Activated gamma-delta T cell (primary cell): ENCODE results near the gene PTK7.
"Not testable (repeated sequence)": the region's sequence is repeated elsewhere in the genome, so short reads cannot be mapped to it uniquely, and the experiment has no call there.

ENCODE experiments used
- DNase-seq: peaks from one replicate; lab custom pipeline; 2025; lab: John Stamatoyannopoulos, UW
- total RNA-seq, 2 donors: gene quantifications; one replicate each; lab custom pipeline; 2026; lab: John Stamatoyannopoulos, UW

Gene PTK7
- 5.9 to 14.0 reads per million in 2 donors for total RNA-seq

DNA sequence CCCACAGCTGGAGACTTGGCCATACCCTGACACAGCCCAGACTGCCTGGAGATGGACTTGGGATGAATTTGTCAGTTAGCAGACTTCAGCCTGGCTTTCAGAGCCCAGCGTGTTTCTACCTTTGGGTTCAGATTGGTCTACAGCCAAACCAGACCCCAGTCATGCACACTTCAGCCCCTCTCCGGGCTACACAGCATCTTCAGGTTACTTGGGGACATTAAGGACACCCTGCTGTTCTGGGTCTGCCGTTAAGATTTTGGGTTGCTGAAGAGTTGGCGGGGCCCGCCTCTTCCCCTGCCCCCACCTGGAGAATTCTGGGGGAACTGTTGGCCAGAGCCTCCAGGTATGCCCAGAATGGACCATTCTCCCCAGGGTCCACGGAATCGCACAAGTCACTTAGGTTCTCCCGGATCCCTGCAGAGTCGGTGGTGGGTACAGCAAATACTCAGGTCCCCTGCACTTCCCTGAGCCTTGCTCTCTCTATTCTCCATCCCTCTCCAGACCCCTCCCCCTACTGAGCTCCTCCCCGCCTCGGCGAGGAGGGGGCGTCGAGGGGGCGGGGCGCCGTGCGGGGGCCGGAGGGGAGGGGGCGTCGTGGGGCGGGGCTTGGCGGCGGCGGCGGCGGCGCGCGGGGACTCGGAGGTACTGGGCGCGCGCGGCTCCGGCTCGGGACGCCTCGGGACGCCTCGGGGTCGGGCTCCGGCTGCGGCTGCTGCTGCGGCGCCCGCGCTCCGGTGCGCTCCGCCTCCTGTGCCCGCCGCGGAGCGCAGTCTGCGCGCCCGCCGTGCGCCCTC lies at the start of gene PTK7:
Gene PTK7, plus strand, starts transcription at position 645 of the 794 bp plus-strand sequence. CDS start 175 bp downstream, outside the sequence.
- DNase-seq: no peak

DNA sequence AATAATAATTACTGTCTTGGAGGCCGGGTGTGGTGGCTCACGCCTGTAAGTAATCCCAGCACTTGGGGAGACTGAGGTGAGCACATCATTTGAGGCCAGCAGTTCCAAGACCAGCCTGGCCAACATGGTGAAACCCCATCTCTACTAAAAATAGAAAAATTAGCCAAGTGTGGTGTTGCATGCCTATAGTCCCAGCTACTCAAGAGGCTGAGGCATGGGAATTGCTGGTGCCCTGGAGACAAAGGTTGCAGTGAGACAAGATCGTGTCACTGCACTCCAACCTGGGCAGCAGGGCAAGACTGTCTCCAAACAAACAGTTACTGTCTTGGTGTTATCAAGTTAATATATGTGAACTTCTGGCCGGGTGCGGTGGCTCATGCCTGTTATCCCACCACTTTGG lies 49.7 kb upstream of the PTK7 start:
- no peak for DNase-seq

DNA sequence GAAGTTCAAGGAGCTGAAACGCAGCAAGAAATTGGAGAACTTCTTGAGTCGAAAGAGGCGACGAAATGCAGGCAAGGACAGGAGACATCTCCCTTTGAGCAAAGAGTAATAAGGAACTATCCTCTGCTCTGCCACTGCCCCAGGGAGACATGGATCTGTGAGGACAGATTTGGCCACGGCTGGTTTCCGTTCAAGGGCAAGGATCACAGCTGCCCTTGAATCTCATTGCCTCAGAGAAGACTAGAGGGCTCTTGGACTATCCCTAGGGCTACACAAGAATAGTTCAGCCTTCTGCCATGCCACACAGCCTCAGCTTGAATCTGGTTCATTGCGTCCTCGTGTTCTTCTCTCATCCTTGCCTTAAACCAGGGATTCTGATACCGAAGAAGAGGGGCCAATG lies 47.0 kb upstream of the PTK7 start:
- no peak for DNase-seq

- DNase-seq: no peak
Measured at GRCh38 chr6:43032326-43032725, 43.8 kb upstream of the PTK7 start.

DNA sequence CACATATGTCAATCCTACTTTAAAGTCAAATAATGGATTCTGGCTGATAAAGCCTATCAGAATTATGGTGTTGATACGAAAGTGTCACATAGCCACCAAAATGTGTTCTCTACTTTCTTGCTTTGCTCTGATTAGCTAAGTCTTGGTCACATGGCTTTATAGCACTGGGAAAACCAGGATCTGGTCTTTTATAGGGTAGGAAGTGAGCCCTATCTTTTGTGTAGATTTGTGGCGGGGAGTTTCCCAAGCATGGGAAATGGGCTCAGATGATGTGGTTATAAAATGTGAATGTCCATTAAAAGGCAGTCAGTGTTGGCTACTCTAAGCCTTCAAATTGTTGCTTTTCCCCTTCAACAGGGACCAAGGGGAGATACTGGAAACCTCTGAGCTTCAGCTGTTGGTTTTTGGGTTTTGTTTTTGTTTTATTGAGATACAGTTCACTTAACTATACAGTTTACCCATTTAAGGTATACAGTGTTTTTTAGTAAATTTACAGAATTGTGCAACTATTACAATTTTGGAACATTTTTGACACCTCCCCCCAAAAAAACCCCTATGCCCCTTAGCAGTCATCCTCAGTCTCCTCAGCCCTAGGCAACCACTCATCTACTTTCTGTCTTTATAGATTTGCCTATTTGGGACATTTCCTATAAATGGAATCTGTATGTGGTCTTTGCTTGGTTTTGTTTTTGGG lies 42.5 kb upstream of the PTK7 start:
- no peak for DNase-seq

DNA sequence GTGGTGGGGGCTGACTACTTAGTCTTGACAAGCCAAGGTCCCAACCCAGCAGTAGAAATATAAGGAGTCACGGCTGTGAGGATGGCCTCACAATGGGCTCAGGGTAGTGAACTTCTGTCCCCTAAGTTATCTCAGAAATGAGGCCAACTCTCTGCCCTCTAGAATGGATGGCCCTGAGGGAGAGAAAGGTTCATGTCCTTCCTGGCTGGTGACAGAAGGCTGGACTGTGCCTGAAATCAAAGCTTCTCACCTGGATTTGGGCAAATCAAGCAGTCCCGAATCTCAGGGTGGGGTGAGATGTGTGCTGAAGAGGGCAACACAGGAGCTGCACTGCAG lies 42.0 kb upstream of the PTK7 start:
- no peak for DNase-seq

GRCh38 chr6:43035495-43036194 lies 40.5 kb upstream of the PTK7 start:
- no peak for DNase-seq

GRCh38 chr6:43036712-43037111 lies 39.4 kb upstream of the PTK7 start:
- DNase-seq: no peak

DNA sequence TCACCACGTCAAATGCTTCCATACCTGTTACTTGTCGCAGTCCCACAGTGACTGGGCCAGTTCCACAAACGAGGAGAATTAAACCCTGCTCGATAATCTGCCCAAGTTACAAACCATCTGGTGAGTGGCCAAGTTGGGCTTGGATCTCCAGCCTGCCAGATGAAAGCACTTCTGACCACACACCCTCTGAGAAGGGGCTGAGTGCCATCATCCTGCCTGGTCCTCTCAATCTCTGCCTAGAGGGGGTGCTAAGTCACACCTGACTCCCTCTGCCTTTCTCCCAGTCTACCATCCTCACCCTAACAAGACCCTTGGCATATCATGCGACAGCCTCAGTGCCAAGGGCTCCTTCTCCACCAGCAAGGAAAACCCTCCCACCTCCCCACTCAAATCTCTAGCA lies 38.9 kb upstream of the PTK7 start:
- DNase-seq: no peak

- no peak for DNase-seq
Measured at GRCh38 chr6:43037706-43038105, 38.4 kb upstream of the PTK7 start.

- DNase-seq: no peak
Measured at GRCh38 chr6:43038727-43039126, 37.4 kb upstream of the PTK7 start.

DNA sequence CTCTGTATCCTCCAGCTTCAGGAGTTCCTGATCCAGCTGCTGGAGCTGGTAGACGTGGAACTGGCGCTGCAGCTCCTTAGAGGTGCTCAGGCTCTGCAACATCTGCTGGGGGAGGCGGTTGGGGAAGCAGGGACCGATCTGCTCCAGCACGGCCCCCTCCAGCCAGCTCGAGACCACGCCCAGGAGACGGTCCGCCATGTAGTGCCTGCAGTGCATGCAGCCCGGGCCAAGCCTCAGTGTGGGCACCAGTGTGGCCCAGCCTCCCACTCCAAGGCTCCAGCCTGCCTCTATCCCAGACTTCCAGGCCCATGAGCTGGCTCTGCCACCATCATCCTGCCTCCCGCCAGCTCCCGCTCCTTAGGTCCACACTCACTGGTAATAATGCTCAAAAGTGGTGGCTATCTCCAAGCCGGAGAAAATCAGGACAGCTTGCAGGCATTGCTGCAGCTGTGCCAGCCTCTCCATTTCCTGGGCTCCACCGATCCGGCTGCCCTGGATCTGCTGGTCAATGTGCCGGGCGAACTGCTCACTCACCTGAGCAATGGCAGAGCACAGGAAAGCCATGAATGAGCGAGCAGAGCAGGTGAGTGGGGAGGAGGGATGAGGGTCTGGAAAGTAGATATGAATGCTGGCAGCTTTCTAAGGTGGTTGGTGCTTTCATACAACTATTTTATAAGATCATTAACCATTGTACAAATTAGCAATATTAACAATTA lies 35.4 kb upstream of the PTK7 start:
- no peak for DNase-seq

DNA sequence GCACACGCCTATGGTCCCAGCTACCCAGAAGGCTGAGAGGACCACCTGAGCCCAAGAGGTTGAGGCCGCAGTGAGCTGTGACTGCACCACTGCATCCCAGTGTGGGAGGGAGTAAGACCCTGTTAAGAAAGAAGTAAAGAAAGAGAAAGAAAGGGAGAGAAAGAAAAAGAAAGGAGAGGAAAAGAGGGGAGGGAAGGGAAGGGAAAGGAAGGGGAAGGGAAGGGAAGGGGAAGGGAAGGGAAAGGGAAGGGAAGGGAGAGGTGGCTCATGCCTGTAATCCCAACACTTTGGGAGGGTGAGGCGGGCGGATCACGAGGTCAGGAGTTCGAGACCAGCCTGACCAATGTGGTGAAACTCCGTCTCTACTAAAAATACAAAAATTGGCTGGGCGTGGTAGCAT lies 34.6 kb upstream of the PTK7 start:
- DNase-seq: not testable (repeated sequence)

GRCh38 chr6:43043310-43043709 lies 32.8 kb upstream of the PTK7 start:
- DNase-seq: no peak

- DNase-seq: no peak
Measured at GRCh38 chr6:43045371-43045930, 30.7 kb upstream of the PTK7 start.

DNA sequence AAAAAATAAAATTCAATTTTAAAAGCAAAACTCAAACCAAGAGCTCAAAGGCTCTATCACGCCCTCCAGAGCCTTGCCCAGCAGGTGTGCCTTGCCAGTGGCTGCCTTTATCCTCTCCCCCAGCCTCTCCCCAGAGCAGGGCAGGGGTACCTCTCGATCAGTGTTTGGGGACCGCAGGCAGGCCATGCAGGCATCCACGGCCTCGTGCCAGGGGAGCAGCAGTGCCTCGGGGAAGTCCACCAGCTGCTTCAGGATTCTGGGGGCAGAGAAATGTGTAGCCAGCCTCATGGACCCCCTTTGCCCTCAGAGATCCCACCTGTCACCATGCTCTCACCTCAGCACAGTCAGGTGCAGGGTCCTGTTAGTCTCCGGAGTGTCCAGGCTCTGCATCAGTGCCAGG lies 28.1 kb upstream of the PTK7 start:
- DNase-seq: no peak

DNA sequence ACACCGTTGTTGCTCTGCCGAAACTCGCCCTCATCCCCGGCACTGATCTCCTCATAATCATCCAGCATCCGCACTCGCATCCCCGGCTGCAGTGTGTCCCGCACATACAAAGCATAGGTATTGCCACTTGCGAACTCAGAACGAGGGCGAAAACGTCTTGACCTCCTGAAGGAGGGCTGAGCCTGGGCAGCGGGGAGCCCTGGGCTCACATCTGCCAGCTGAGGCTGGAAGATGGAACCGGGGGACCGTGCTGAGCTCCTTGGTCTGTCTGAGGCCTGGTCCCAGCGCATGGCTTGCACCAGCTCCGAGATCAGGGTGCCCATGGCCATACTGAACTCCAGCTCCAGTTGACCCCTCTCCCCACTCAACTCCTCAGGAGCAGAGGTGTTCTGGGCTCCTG lies 25.1 kb upstream of the PTK7 start:
- DNase-seq: no peak

DNA sequence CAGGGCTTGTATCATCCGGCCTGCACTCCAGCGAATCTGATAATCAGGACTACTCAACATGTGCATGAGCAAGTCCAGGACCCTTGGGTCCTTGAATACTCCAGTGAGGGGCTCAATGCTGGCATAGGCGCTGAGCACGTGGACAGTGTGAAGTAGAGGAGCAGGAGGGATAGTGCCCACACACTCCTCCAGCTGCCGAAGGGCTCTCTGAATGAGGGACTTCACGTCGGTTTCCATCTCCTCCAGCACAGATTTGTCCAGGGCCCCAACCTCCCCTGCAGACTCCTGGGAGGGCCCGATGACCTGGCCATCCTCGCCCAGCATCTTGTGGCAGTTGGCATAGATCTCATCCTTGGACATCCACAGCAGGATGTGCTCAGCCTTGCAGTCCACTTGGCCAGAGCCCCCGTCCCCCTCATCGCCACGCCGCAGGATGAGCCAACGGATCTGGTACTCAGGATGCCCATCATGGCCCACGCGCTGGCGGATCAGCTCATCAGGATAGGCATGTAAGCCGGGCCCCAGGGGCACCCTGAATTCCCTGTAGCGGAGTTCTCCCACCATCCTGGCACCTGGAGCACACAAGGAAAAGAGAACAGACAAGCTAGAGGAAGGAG lies 23.8 kb upstream of the PTK7 start:
- DNase-seq: no peak

- DNase-seq: no peak
Measured at GRCh38 chr6:43052842-43053544, 23.1 kb upstream of the PTK7 start.

DNA sequence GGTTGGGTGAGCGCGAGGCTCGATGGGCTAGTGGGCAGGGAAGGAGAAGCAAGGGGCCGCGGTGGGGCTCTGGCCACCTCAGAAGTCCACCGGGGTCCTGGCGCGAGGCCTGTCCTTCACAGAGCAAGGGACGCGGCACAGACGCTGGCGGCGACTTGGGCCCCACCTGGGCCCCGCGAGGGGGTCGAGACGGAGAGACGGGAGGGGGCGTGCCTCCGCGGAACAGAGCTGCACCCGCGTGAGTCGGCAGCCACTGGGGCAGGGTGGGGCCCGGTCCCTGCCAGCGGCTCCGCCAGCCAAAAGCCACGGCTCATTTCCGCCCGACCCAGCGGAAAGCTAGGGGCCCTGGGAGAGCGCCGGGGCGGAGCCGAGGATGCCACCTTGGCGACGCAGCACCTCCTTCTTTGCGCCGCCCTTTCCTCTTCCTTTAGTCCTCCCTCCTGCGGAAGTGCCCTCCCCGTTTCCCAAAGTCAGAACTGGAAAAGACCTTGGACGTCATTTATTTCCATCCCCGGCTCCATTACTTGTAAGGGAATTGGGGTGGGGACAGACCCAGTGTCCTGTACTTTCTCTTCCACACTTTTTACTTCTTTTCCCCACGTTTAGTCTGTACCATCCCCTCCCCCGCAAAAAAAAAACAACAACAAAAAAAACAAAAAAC lies 22.4 kb upstream of the PTK7 start, which contains the start of gene CUL7:
Gene CUL7, minus strand, starts transcription at position 307 of the 661 bp plus-strand sequence. CDS start 1,063 bp downstream, outside the sequence.
- peak; percentile 79 for DNase-seq
